ENCODE data around the gene SATB2. TPM values are rescaled to one million over a fixed set of nuclear protein-coding genes. Genes with fewer than 3 reads are reported as not detected.

The SATB2 gene
- total RNA-seq, 1 experiment from 2014 or later: 13.8 TPM

DNA sequence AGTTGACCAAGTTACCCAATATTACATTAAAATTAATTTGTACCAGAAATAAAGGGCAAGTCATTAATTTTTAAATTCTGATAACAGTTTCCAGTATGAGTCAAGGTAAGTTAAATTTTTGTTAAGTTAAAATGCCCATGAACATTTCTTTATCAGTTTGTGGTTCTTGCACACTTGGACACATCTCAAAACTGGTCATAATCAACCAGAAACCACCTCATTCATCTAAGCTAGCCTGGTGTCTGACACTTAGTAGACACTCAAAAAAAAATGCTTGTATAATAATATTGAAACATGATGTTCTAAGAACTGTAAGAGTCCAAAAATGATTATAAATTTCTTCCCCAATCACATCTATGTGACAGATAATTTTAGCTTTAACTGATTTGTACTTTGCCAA lies 62.4 kb downstream of the SATB2 start:
- CTCF ChIA-PET: no interaction called here

More for the DNA sequence above, 62.4 kb downstream of the SATB2 start:
- TF ChIP-seq RAD21 (IDR thresholded peaks at IDR 0.05; ENCODE audit: low read depth) (no peak), JUND (IDR thresholded peaks at IDR 0.05) (no peak), EZH2phosphoT487 (IDR thresholded peaks at IDR 0.05; ENCODE audit: borderline replicate concordance) (no peak), ELF1 (IDR thresholded peaks at IDR 0.05; ENCODE audit: borderline replicate concordance, low read depth) (no peak), EGR1 (IDR thresholded peaks at IDR 0.05; ENCODE audit: low read depth) (no peak), ZBTB33 (IDR thresholded peaks at IDR 0.05; ENCODE audit: extremely low read depth, insufficient replicate concordance, low read length) (no peak), CBX3 (IDR thresholded peaks at IDR 0.05; ENCODE audit: low read depth) (no peak), TCF7L2 (IDR thresholded peaks at IDR 0.05; ENCODE audit: borderline replicate concordance, extremely low read depth, insufficient read depth, insufficient read length) (no peak), YY1 (IDR thresholded peaks at IDR 0.05; ENCODE audit: extremely low read depth, insufficient replicate concordance, low read depth, low read length) (no peak), ATF3 (IDR thresholded peaks at IDR 0.05) (no peak)
- ChIA-PET RAD21 (ENCODE audit: low non-redundant PET in 1 of 2, low total read pairs in 2 of 2, uncharacterized antibody in 2 of 2, unreplicated experiment in 2 of 2) (no interaction called here), POLR2A (no interaction called here)
- no peak overlapping the region for H2AFZ ChIP-seq (ENCODE audit: low read depth, low read length, poor library complexity, severe bottlenecking)
- H3K9ac ChIP-seq (ENCODE audit: low read length): no peak overlapping the region
- no TSS peak for BruUV-seq (replicated peaks)
- H4K20me1 ChIP-seq (ENCODE audit: insufficient read depth): no peaks in the 10 kb centered on the region
- H3K4me2 ChIP-seq (ENCODE audit: low read length): no peak overlapping the region
- ATAC-seq (no peak), DNase-seq (ENCODE audit: low read depth, low spot score) (no peak)
- H3K9me2 ChIP-seq (ENCODE audit: insufficient read depth): no peaks in the 10 kb centered on the region
- no peaks in the 10 kb centered on the region for H3K79me2 ChIP-seq (ENCODE audit: insufficient read depth, low read length)
- intact Hi-C loops (cut with micrococcal nuclease): no loop called here
- H3K9me3 ChIP-seq (ENCODE audit: control insufficient read depth in 1 of 2, insufficient read depth in 1 of 2, low read depth in 1 of 2, low read length in 2 of 2): no peaks in the 10 kb centered on the region
- no peaks in the 10 kb centered on the region for H3K36me3 ChIP-seq (ENCODE audit: control insufficient read depth in 1 of 2, insufficient read depth in 2 of 2, low read length in 2 of 2)
- H3K4me1 ChIP-seq (ENCODE audit: control insufficient read depth in 1 of 2, insufficient read depth in 2 of 2, low read length in 2 of 2): no peaks in the 10 kb centered on the region
- H3K27me3 ChIP-seq (ENCODE audit: insufficient read depth, low read length): no peaks in the 10 kb centered on the region
- no peak overlapping the region for H3K4me3 ChIP-seq (replicated peaks in 1 of 2; ENCODE audit: low read depth in 1 of 2, low read length in 2 of 2)
- no peak overlapping the region for H3K27ac ChIP-seq (ENCODE audit: low read depth, low read length)

Data from HCT116 (cell line).